ENCODE measurements around the gene CLIP2. TPM values are rescaled to one million over a fixed set of nuclear protein-coding genes. Genes with fewer than 3 reads are reported as not detected.
"Not testable (repeated sequence)": the region's sequence is repeated elsewhere in the genome, so short reads cannot be mapped to it uniquely, and the experiment has no call there.

The CLIP2 gene
- total RNA-seq, 2 experiments from 2014 or later: 0.62 to 0.74 TPM

DNA sequence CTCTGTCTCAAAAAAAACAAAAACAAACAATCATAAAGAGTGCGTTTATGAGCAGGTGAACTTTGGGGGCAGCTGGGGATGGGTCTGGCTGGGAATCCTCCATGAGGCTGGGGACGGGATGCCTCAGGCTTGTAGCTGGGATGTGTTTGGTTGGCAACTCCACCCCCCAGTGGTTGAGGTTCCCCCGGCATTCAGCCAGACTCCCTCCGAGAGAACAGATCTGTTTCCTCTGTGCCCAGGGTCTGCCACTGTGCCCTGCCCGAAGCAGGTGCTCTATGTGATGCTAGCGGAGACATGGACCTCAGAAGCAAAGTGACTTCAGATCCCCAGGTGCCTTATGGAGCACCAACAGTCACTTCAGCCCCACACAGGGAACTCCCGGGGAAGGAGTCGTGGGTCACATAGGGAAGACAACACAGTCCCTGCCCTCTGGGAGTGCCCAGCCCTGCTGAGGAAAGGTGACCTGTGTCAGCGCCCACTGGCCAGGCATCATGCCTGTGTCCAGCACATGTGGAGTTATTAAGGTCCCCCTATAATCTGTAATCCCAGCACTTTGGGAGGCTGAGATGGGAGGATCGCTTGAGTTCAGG lies 135.2 kb downstream of the CLIP2 start:
- Mint-ChIP-seq H3K27ac (no peak overlapping the region), H3K9me3 (no peaks in the 10 kb centered on the region), H3K36me3 (no peaks in the 10 kb centered on the region), H3K4me1 (no peaks in the 10 kb centered on the region), H3K27me3 (no peaks in the 10 kb centered on the region), H3K4me3 (no peak overlapping the region)
- no peak for DNase-seq

DNA sequence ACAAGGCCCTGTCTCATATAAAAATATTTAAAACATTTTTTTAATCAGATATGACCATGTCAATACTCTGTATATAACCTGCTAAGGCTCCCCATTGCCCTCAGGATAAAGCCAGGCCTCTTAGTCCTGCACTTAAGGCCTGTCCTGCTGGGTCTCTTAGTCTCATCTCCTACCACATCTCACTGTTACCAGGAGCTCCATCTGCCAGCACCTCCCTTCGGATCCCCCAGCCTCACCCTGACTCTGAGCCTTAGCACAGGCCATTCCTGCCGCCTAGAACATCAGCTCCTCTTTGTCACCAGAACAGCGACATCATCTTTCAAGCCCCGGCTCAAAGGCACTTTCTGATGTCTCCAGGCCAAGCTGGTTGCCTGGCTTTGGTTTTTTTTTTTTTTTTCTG lies 138.8 kb downstream of the CLIP2 start:
- no peaks in the 10 kb centered on the region for H3K9me3 Mint-ChIP-seq
- H3K36me3 Mint-ChIP-seq: no peaks in the 10 kb centered on the region
- DNase-seq: no peak
- H3K27me3 Mint-ChIP-seq: no peaks in the 10 kb centered on the region
- no peak overlapping the region for H3K27ac Mint-ChIP-seq
- no peak overlapping the region for H3K4me3 Mint-ChIP-seq
- no peaks in the 10 kb centered on the region for H3K4me1 Mint-ChIP-seq

DNA sequence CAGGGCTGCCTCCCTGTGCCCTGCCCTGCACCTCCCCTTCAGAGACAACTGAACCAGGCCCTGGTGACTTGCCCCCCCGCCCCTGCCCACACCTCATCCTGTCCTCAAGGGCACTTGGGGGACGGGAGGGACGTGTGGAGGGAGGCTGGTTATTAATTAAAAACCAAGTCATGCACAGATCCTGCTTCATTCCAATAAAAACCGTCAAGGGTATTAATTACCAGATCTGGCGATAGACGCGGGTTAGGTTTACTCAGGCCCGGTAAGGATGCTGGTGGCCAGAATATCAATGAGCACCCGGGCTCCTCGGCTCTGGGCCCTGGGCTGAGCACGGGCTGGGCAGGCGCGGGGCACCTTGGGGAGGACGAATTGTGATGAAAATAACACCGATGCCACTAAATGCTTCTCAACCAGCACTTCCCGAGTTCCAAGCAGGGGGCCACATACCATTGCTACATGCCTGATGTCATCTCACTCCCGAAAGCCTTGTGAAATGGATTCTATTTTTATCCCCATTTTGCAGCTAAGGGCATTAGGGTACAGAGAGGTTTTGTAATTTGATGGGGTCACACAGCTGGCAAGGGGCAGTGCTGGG lies 140.0 kb downstream of the CLIP2 start:
- no peak for DNase-seq
- no peak overlapping the region for H3K4me3 Mint-ChIP-seq
- no peaks in the 10 kb centered on the region for H3K4me1 Mint-ChIP-seq
- H3K27me3 Mint-ChIP-seq: no peaks in the 10 kb centered on the region
- H3K9me3 Mint-ChIP-seq: no peaks in the 10 kb centered on the region
- H3K36me3 Mint-ChIP-seq: no peaks in the 10 kb centered on the region
- H3K27ac Mint-ChIP-seq: no peak overlapping the region

DNA sequence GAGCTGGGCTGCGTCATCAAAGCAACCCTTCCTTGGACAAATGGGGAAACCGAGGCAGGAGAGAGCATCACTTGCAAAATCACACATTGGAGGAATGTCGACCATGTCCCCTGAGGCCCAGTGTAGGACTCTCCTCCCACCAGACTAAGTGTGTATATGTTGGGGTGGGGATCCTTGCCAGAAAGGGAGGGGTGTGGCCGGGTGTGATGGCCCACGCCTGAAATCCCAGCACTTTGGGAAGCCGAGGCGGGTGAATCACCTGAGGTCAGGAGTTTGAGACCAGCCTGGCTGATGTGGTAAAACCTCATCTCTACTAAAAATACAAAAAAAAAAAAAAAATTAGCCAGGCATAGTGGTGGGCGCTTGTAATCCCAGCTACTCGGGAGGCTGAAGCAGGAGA lies 141.2 kb downstream of the CLIP2 start:
- H3K36me3 Mint-ChIP-seq, DNase-seq, H3K4me3 Mint-ChIP-seq, H3K27ac Mint-ChIP-seq, H3K27me3 Mint-ChIP-seq, H3K9me3 Mint-ChIP-seq, H3K4me1 Mint-ChIP-seq: not testable (repeated sequence)

DNA sequence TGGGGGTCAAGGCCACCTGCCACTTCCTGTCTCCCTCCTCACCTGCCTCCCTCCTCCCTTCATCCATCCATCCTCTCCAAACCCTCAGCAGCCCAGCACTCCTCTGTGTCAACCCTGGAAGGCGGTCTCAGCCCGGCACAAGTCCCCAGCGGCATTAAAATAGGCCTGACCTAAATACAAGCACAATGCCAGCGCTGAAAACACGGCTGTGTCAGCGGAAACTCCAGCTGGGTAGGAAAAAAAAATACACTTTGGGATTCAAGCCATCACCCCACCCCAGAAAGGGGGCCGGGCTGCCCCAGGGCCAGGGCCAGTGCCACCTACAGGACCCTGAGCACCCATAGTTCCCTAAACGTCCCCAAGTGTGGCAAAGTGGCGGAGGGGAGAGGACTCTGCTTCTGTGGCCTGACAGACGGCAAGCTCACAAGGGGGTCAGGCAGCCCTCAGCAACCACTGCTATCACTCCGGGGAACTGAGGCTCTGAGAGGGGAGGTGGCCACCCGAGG lies 141.8 kb downstream of the CLIP2 start:
- H3K27ac Mint-ChIP-seq: no peak overlapping the region

DNA sequence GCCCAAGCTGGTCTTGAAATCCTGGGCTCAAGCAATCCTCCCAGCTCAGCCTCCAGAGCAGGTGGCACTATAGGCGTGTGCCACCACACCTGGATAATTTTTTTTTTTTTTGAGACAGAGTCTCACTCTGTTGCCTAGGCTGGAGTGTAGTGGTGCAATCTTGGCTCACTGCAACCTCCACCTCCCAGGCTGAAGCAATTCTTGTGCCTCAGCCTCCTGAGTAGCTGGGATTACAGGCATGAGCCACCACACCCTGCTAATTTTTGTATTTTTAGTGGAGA lies 148.0 kb downstream of the CLIP2 start:
- not testable (repeated sequence) for H3K4me1 Mint-ChIP-seq, H3K9me3 Mint-ChIP-seq, H3K36me3 Mint-ChIP-seq, DNase-seq, H3K27me3 Mint-ChIP-seq, H3K27ac Mint-ChIP-seq, H3K4me3 Mint-ChIP-seq

More for the DNA sequence above, 141.8 kb downstream of the CLIP2 start:
- no peaks in the 10 kb centered on the region for H3K27me3 Mint-ChIP-seq
- H3K4me3 Mint-ChIP-seq: no peak overlapping the region
- H3K36me3 Mint-ChIP-seq: no peaks in the 10 kb centered on the region
- DNase-seq: no peak
- H3K4me1 Mint-ChIP-seq: no peaks in the 10 kb centered on the region
- H3K9me3 Mint-ChIP-seq: no peaks in the 10 kb centered on the region

- Mint-ChIP-seq H3K4me3 (no peak overlapping the region), H3K4me1 (no peaks in the 10 kb centered on the region), H3K36me3 (peaks cover 4% of the 10 kb centered on the region), H3K27me3 (no peaks in the 10 kb centered on the region), H3K9me3 (peaks cover 7% of the 10 kb centered on the region), H3K27ac (no peak overlapping the region)
- no peak for DNase-seq
Measured at GRCh38 chr7:74438327-74438726, 149.1 kb downstream of the CLIP2 start.

GRCh38 chr7:74439541-74439940 lies 150.3 kb downstream of the CLIP2 start:
- H3K9me3 Mint-ChIP-seq: peaks cover 7% of the 10 kb centered on the region
- no peaks in the 10 kb centered on the region for H3K4me1 Mint-ChIP-seq

DNA sequence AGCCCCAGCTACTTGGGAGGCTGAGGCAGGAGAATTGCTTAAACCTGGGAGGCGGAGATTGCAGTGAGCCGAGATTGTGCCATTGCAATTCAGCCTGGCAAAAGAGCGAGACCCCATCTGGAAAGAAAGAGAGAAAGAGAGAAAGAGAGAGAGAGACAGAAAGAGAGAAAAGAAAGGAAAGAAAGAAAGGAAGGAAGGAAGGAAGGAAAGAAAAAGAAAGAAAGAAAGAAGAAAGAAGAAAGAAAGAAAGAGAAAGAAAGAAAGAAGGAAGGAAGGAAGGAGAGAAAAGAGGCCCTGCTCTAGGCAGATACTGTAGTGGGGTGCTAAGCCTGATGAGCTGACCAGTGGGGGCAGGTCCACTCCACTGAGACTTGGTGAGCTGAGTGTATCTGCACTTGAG lies 150.9 kb downstream of the CLIP2 start:
- H3K36me3 Mint-ChIP-seq, H3K4me3 Mint-ChIP-seq, H3K9me3 Mint-ChIP-seq, DNase-seq, H3K4me1 Mint-ChIP-seq, H3K27ac Mint-ChIP-seq, H3K27me3 Mint-ChIP-seq: not testable (repeated sequence)

More at GRCh38 chr7:74439541-74439940, 150.3 kb downstream of the CLIP2 start:
- Mint-ChIP-seq H3K36me3 (peaks cover 4% of the 10 kb centered on the region), H3K27ac (no peak overlapping the region), H3K4me3 (no peak overlapping the region), H3K27me3 (no peaks in the 10 kb centered on the region)
- no peak for DNase-seq

DNA sequence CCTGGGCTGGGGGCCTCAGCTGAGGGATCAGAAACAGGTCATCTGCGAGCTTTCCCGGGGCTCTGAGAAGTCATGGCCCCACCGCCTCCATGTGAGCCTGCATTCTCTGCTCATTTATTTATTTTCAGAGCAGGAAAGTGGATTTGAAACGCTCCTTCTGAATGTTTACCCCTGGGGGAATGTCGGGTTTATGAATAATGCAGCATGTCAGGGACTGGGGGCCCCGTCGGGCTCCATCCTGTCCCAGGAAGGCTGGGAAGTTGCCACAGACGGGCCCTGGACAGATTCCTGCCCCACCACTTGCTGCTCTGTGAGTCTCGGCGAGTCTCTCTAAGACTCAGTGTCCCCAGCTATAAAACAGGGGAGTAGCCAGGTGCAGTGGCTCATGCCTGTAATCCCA lies 152.6 kb downstream of the CLIP2 start:
- H3K4me1 Mint-ChIP-seq: no peaks in the 10 kb centered on the region
- peaks cover 7% of the 10 kb centered on the region for H3K9me3 Mint-ChIP-seq
- no peak overlapping the region for H3K4me3 Mint-ChIP-seq
- H3K27ac Mint-ChIP-seq: no peak overlapping the region
- no peaks in the 10 kb centered on the region for H3K27me3 Mint-ChIP-seq
- no peak for DNase-seq
- peaks cover 4% of the 10 kb centered on the region for H3K36me3 Mint-ChIP-seq

GRCh38 chr7:74443543-74444247 lies 154.5 kb downstream of the CLIP2 start:
- Mint-ChIP-seq H3K36me3 (no peaks in the 10 kb centered on the region), H3K9me3 (no peaks in the 10 kb centered on the region), H3K4me3 (no peak overlapping the region), H3K27ac (no peak overlapping the region), H3K4me1 (no peaks in the 10 kb centered on the region), H3K27me3 (no peaks in the 10 kb centered on the region)
- no peak for DNase-seq

- Mint-ChIP-seq H3K27ac (no peak overlapping the region), H3K27me3 (no peaks in the 10 kb centered on the region), H3K4me1 (peaks cover 15% of the 10 kb centered on the region), H3K9me3 (no peaks in the 10 kb centered on the region), H3K4me3 (no peak overlapping the region), H3K36me3 (no peaks in the 10 kb centered on the region)
- no peak for DNase-seq
Measured at GRCh38 chr7:74449144-74449543, 159.9 kb downstream of the CLIP2 start.

GRCh38 chr7:74449809-74450397 lies 160.7 kb downstream of the CLIP2 start:
- H3K36me3 Mint-ChIP-seq: no peaks in the 10 kb centered on the region
- peaks cover 15% of the 10 kb centered on the region for H3K4me1 Mint-ChIP-seq
- no peaks in the 10 kb centered on the region for H3K9me3 Mint-ChIP-seq
- H3K27me3 Mint-ChIP-seq: no peaks in the 10 kb centered on the region
- no peak overlapping the region for H3K4me3 Mint-ChIP-seq
- H3K27ac Mint-ChIP-seq: no peak overlapping the region
- DNase-seq: peak; percentile 59

DNA sequence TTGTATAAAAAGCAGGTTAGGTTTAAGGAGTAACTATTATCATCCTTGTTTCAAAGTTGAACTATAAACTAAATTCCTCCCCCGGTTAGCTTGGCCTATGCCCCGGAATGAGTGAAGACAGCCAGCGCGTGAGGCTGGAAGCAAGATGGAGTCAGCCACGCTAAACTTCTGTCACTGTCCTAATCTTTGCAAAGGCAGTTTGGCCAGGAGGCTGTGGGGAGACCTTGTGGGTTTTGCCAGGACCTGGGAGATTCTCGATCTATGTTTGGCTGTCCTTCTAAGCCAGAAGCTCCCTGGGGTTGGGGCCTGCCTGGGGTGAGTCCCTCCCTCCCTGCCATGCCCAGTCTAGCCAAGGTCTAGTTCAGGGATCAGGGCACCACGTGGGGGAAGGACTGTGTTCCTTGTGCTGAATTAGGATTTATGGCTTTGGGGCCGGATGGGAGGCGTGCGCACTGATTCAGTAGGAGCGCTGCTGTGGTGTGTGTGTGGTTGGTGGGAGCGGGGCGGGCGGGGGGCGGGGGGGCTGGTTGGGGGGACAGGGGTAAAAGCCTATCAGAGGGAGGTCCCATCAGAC lies 163.6 kb downstream of the CLIP2 start:
- peak overlapping the region; percentile 89 for H3K27ac Mint-ChIP-seq
- no peaks in the 10 kb centered on the region for H3K27me3 Mint-ChIP-seq
- H3K4me3 Mint-ChIP-seq: peak overlapping the region; percentile 76
- H3K9me3 Mint-ChIP-seq: no peaks in the 10 kb centered on the region
- peaks cover 15% of the 10 kb centered on the region for H3K4me1 Mint-ChIP-seq
- no peaks in the 10 kb centered on the region for H3K36me3 Mint-ChIP-seq
- DNase-seq: peak; percentile 12

DNA sequence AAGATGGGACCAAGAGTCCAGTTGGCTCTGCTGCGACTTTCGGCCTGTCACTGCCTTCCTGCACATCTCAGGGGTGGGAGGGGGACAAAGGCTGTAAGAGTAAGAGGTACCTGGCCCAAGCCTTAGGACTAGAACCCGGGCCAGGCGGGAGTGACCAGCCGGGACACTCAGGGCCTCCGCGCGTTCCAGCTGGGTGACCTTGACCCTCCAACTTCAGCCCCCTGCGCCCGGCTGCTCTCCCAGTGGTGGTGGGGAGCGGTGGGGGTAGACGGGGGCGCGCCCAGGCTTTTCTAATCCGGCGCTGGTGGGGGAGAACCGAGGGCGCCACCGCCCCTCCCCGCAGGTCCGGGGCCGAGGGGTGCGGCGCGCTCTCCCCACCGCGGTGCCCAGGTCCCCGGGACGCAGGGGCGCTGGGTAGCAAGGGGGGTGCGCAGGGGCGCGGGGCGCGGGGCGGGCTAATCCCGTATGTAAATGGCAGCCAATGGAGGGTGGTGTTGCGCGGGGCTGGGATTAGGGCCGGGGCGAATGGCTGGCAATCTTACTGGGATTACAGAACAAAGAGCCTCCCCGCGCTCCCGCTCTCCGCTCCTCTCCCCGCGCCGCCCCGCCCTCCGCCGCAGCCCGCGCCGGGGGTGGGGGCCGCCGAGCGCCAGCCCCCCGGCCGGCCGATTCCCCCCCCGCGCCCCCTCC lies 164.3 kb downstream of the CLIP2 start, which contains the start of gene GTF2IRD1:
TSS of gene GTF2IRD1 (plus strand) at position 585 of the 690 bp plus-strand sequence. CDS start 54,175 bp downstream, outside the sequence.
- Mint-ChIP-seq H3K9me3 (no peaks in the 10 kb centered on the region), H3K27ac (peak within 1 kb of the TSS; percentile 89), H3K36me3 (no peaks in the 10 kb centered on the region), H3K4me1 (peaks cover 15% of the 10 kb centered on the region), H3K27me3 (no peaks in the 10 kb centered on the region), H3K4me3 (peak within 1 kb of the TSS; percentile 76)
- peak; percentile 60 for DNase-seq
